GM23338 (cell line): ENCODE results near the gene DEPDC5. TPM values are rescaled to one million over a fixed set of nuclear protein-coding genes. Genes with fewer than 3 reads are reported as not detected.
"Not testable (repeated sequence)": the region's sequence is repeated elsewhere in the genome, so short reads cannot be mapped to it uniquely, and the experiment has no call there.

Experiments
- ATAC-seq: fragments of 200-7000 bp; cut with Tn5 transposase; 3 replicates; pipeline ENCODE4 v1.9.1; 2020
- DNase-seq: peaks from one replicate; pipeline ENCODE4 v3.0.0-alpha.2; 2015; ENCODE audit warnings: low spot score
- H2AFZ ChIP-seq: fragments of 200-600 bp; sonication (generic); 2 replicates; pipeline ENCODE4 v1.8.0; 2016; ENCODE audit warnings: antibody characterized with exemption, mild to moderate bottlenecking, moderate library complexity
- H3F3A ChIP-seq: fragments of 200-600 bp; sonication (generic); replicated peaks from 2 replicates; pipeline ENCODE4 v1.8.0; 2017; ENCODE audit warnings: antibody characterized with exemption, mixed run types, low read depth
- H3K27ac ChIP-seq: fragments of 200-600 bp; sonication (generic); 2 replicates; pipeline ENCODE4 v1.6.1; 2016; ENCODE audit warnings: low read depth
- H3K27me3 ChIP-seq: fragments of 200-600 bp; sonication (generic); 2 replicates; pipeline ENCODE4 v1.8.0; 2016; ENCODE audit warnings: mild to moderate bottlenecking, mixed run types, moderate library complexity; ENCODE audit not compliant: insufficient read depth
- H3K36me3 ChIP-seq: fragments of 200-600 bp; sonication (generic); 2 replicates; pipeline ENCODE4 v1.8.0; 2016; ENCODE audit warnings: mild to moderate bottlenecking; ENCODE audit not compliant: insufficient read depth
- H3K4me1 ChIP-seq: fragments of 200-600 bp; sonication (generic); 2 replicates; pipeline ENCODE4 v1.8.0; 2016; ENCODE audit warnings: mild to moderate bottlenecking, moderate library complexity; ENCODE audit not compliant: insufficient read depth
- H3K4me2 ChIP-seq: fragments of 200-600 bp; sonication (generic); 2 replicates; pipeline ENCODE4 v1.7.1; 2017; ENCODE audit warnings: mixed run types
- H3K4me3 ChIP-seq: fragments of 200-600 bp; sonication (generic); 2 replicates; pipeline ENCODE4 v1.6.1; 2016; ENCODE audit warnings: mixed run types
- H3K79me2 ChIP-seq: fragments of 200-600 bp; sonication (generic); replicated peaks from 2 replicates; pipeline ENCODE4 v1.8.0; 2017; ENCODE audit warnings: mild to moderate bottlenecking; ENCODE audit not compliant: insufficient read depth
- H3K9me2 ChIP-seq: fragments of 200-600 bp; sonication (generic); 2 replicates; pipeline ENCODE4 v1.8.0; 2017; ENCODE audit not compliant: insufficient read depth
- H4K20me1 ChIP-seq: fragments of 200-600 bp; sonication (generic); replicated peaks from 2 replicates; pipeline ENCODE4 v1.8.0; 2017; ENCODE audit warnings: mild to moderate bottlenecking; ENCODE audit not compliant: insufficient read depth
- H3K27ac Mint-ChIP-seq: 2 replicates; pipeline ENCODE4 v1.8.0; 2020; ENCODE audit warnings: inconsistent platforms, mild to moderate bottlenecking, moderate library complexity, mixed read lengths
- H3K27me3 Mint-ChIP-seq: 3 replicates; pipeline ENCODE4 v1.8.0; 2022; ENCODE audit warnings: low read depth, mild to moderate bottlenecking, moderate library complexity, mixed read lengths, inconsistent platforms; ENCODE audit not compliant: insufficient read depth, poor library complexity
- H3K36me3 Mint-ChIP-seq: 3 replicates; pipeline ENCODE4 v1.8.0; 2021; ENCODE audit warnings: low read depth, mild to moderate bottlenecking, inconsistent platforms, moderate library complexity, mixed read lengths
- H3K4me1 Mint-ChIP-seq: 3 replicates; pipeline ENCODE4 v1.8.0; 2020; ENCODE audit warnings: mild to moderate bottlenecking, inconsistent platforms, mixed read lengths
- H3K4me3 Mint-ChIP-seq: 3 replicates; pipeline ENCODE4 v1.8.0; 2021; ENCODE audit warnings: moderate library complexity, mild to moderate bottlenecking, inconsistent platforms, mixed read lengths
- H3K9me3 Mint-ChIP-seq: 3 replicates; pipeline ENCODE4 v1.8.0; 2020; ENCODE audit warnings: moderate library complexity, mild to moderate bottlenecking, inconsistent platforms, mixed read lengths
- CREB1 ChIP-seq: fragments of 250-450 bp; sonication (Bioruptor Pico); IDR thresholded peaks from 2 replicates; pipeline ENCODE4 v1.5.0; 2020; ENCODE audit warnings: low read depth, mild to moderate bottlenecking, moderate library complexity
- JUNB ChIP-seq: IDR thresholded peaks from one replicate; pipeline ENCODE4 v1.6.1; 2016; ENCODE audit warnings: antibody characterized with exemption; ENCODE audit not compliant: unreplicated experiment
- POLR2AphosphoS5 ChIP-seq: IDR thresholded peaks from 2 replicates; pipeline ENCODE4 v1.6.1; 2016; ENCODE audit warnings: antibody characterized with exemption, low read depth
- ZNF114 ChIP-seq: fragments of 250-450 bp; sonication (Bioruptor Pico); IDR thresholded peaks from 2 replicates; pipeline ENCODE4 v1.5.0; 2020; ENCODE audit warnings: mild to moderate bottlenecking, moderate library complexity
- ZNF331 ChIP-seq: fragments of 250-450 bp; sonication (Bioruptor Pico); IDR thresholded peaks from 2 replicates; pipeline ENCODE4 v1.5.0; 2020; ENCODE audit warnings: low read depth, mild to moderate bottlenecking, moderate library complexity
- polyA plus RNA-seq: library from polyadenylated mRNA; unstranded; fragments of >200 nt; fragmentation: Nextera tagmentation; extraction: Ambion mirVana; gene quantifications from 2 replicates; pipeline ENCODE4 v1.2.1, GENCODE V29; 2016
- total RNA-seq: library from RNA; depleted of rRNA; stranded (reverse); fragments of >200 nt; shearing (Covaris generic); gene quantifications from 2 replicates; pipeline ENCODE4 v1.2.3, GENCODE V29; 2014
- TF ChIP-seq, protein P1 (sequence below): IDR thresholded peaks from one replicate; pipeline ENCODE4 v1.6.1; 2018; ENCODE audit warnings: antibody characterized with exemption; ENCODE audit not compliant: unreplicated experiment
- TF ChIP-seq, protein P2 (sequence below), 2 experiments: fragments of 200-600 bp in 1 of 2; sonication (generic) in 1 of 2; conservative IDR thresholded peaks; 2 replicates each; pipeline versions ENCODE4 v1.5.1 to v1.6.1; 2016 to 2017; ENCODE audit warnings: antibody characterized with exemption in 2 of 2, low read depth in 2 of 2, mild to moderate bottlenecking in 2 of 2, moderate library complexity in 1 of 2

Gene DEPDC5
- total and polyA plus RNA-seq, 2 experiments from 2014 or later = 18.7 to 19.7 TPM

DNA sequence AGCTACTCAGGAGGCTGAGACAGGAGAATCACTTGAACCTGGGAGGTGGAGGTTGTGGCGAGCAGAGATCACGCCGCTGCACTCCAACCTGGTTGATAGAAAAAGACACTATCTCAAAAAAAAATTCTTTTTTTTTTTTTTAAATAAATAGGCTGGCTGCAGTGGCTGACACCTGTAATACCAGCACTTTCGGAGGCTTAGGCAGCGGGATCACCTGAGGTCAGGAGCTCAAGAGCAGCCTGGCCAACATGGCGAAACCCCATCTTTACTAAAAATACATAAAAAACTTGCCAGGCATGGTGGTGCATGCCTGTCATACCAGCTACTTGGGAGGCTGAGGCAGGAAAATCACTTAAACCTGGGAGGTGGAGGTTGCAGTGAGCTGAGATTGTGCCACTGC is 47.0 kb downstream of the DEPDC5 start:
- H3K27ac ChIP-seq, ATAC-seq, DNase-seq, H3K27me3 ChIP-seq, H3K4me1 ChIP-seq, H3K9me2 ChIP-seq, H3K27ac Mint-ChIP-seq, H3K4me3 ChIP-seq, H3K27me3 Mint-ChIP-seq, H3K4me2 ChIP-seq, H3K4me1 Mint-ChIP-seq, H3K79me2 ChIP-seq, H3K4me3 Mint-ChIP-seq, H4K20me1 ChIP-seq, H3K9me3 Mint-ChIP-seq, H3F3A ChIP-seq, H2AFZ ChIP-seq: not testable (repeated sequence)
- H3K36me3 Mint-ChIP-seq = peaks cover 50% of the 10 kb centered on the region
- peaks cover 12% of the 10 kb centered on the region for H3K36me3 ChIP-seq

DNA sequence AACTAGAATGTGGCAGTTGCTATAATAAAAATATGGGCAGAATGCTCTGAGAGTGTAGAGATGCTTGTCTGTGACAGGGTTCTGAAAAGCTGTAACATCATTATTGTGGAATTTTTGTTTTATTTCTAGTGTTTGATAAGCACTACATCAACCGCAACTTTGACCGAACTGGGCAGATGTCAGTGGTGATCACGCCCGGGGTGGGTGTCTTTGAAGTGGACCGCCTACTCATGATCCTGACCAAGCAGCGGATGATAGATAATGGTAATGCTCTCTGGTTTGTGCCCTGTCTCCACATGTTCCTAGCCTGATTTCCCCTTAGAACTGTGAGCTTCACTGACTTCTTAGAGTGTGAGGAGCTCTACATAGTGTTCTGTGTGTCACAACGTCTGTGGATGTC is 48.8 kb downstream of the DEPDC5 start:
- H3K4me1 Mint-ChIP-seq = no peaks in the 10 kb centered on the region
- H4K20me1 ChIP-seq = no peaks in the 10 kb centered on the region; the same call in 1 of the 2 replicates
- H3K4me1 ChIP-seq = no peaks in the 10 kb centered on the region
- H3K79me2 ChIP-seq = no peaks in the 10 kb centered on the region
- peaks cover 15% of the 10 kb centered on the region for H3K36me3 ChIP-seq
- DNase-seq = no peak
- H2AFZ ChIP-seq = no peak overlapping the region
- TF ChIP-seq, protein P1, sequence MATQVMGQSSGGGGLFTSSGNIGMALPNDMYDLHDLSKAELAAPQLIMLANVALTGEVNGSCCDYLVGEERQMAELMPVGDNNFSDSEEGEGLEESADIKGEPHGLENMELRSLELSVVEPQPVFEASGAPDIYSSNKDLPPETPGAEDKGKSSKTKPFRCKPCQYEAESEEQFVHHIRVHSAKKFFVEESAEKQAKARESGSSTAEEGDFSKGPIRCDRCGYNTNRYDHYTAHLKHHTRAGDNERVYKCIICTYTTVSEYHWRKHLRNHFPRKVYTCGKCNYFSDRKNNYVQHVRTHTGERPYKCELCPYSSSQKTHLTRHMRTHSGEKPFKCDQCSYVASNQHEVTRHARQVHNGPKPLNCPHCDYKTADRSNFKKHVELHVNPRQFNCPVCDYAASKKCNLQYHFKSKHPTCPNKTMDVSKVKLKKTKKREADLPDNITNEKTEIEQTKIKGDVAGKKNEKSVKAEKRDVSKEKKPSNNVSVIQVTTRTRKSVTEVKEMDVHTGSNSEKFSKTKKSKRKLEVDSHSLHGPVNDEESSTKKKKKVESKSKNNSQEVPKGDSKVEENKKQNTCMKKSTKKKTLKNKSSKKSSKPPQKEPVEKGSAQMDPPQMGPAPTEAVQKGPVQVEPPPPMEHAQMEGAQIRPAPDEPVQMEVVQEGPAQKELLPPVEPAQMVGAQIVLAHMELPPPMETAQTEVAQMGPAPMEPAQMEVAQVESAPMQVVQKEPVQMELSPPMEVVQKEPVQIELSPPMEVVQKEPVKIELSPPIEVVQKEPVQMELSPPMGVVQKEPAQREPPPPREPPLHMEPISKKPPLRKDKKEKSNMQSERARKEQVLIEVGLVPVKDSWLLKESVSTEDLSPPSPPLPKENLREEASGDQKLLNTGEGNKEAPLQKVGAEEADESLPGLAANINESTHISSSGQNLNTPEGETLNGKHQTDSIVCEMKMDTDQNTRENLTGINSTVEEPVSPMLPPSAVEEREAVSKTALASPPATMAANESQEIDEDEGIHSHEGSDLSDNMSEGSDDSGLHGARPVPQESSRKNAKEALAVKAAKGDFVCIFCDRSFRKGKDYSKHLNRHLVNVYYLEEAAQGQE = no peak
- ATAC-seq = no peak
- H3K4me2 ChIP-seq = no peak overlapping the region
- H3K27me3 Mint-ChIP-seq = no peaks in the 10 kb centered on the region
- no peak overlapping the region for H3K27ac Mint-ChIP-seq
- no peak overlapping the region for H3K4me3 ChIP-seq
- H3K27me3 ChIP-seq = no peaks in the 10 kb centered on the region
- H3K9me2 ChIP-seq = no peaks in the 10 kb centered on the region
- no peak overlapping the region for H3K27ac ChIP-seq
- no peak overlapping the region for H3K4me3 Mint-ChIP-seq
- H3K9me3 Mint-ChIP-seq = no peaks in the 10 kb centered on the region
- H3K36me3 Mint-ChIP-seq = peaks cover 48% of the 10 kb centered on the region
- no peaks in the 10 kb centered on the region for H3F3A ChIP-seq

DNA sequence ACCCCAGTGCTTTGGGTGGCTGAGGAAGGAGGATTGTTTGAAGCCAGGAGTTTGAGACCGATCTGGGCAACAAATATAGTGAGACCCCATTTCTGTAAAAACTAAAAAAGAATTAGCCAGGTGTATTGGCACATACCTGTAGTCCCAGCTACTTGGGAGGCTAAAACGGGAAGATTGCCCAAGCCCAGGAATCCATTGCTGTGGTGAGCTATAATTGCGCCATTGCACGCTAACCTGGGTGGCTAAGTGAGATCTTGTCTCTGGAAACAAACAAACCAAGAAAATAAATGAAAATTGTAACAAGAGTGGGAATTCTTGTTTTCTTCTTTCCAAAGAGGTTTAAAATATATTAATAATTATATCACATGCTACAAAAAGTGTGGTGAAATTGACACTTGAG is 52.9 kb downstream of the DEPDC5 start:
- no peak for DNase-seq
- peaks cover 2% of the 10 kb centered on the region for H3K27me3 Mint-ChIP-seq
- H3K27ac ChIP-seq = no peak overlapping the region
- no peak overlapping the region for H3K4me3 ChIP-seq
- peaks cover 49% of the 10 kb centered on the region for H3K36me3 Mint-ChIP-seq
- no peaks in the 10 kb centered on the region for H3K79me2 ChIP-seq
- ATAC-seq = no peak
- no peaks in the 10 kb centered on the region for H3K9me2 ChIP-seq
- H3F3A ChIP-seq = no peaks in the 10 kb centered on the region
- H4K20me1 ChIP-seq = no peaks in the 10 kb centered on the region; the same call in 1 of the 2 replicates
- H3K4me2 ChIP-seq = no peak overlapping the region
- no peaks in the 10 kb centered on the region for H3K4me1 ChIP-seq
- no peaks in the 10 kb centered on the region for H3K4me1 Mint-ChIP-seq
- H3K36me3 ChIP-seq = peaks cover 4% of the 10 kb centered on the region
- H3K9me3 Mint-ChIP-seq = no peaks in the 10 kb centered on the region
- H3K27me3 ChIP-seq = no peaks in the 10 kb centered on the region
- H2AFZ ChIP-seq = no peak overlapping the region
- no peak overlapping the region for H3K27ac Mint-ChIP-seq
- H3K4me3 Mint-ChIP-seq = no peak overlapping the region
- TF ChIP-seq CREB1 (CRISPR knock-in tag) (no peak), POLR2AphosphoS5 (no peak), JUNB (no peak), ZNF114 (CRISPR knock-in tag) (no peak), ZNF331 (CRISPR knock-in tag) (no peak)
- TF ChIP-seq, protein P1 = no peak
- TF ChIP-seq, protein P2, sequence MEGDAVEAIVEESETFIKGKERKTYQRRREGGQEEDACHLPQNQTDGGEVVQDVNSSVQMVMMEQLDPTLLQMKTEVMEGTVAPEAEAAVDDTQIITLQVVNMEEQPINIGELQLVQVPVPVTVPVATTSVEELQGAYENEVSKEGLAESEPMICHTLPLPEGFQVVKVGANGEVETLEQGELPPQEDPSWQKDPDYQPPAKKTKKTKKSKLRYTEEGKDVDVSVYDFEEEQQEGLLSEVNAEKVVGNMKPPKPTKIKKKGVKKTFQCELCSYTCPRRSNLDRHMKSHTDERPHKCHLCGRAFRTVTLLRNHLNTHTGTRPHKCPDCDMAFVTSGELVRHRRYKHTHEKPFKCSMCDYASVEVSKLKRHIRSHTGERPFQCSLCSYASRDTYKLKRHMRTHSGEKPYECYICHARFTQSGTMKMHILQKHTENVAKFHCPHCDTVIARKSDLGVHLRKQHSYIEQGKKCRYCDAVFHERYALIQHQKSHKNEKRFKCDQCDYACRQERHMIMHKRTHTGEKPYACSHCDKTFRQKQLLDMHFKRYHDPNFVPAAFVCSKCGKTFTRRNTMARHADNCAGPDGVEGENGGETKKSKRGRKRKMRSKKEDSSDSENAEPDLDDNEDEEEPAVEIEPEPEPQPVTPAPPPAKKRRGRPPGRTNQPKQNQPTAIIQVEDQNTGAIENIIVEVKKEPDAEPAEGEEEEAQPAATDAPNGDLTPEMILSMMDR (conservative IDR thresholded peaks at IDR 0.05; ENCODE audit: low read depth in 2 of 2) = no peak
